Activated CD4-positive, alpha-beta T cell treated with anti-CD3 and anti-CD28 coated beads, Interleukin-10, Interleukin-2, amounts not matched to agents 100 ng/mL and 50 ng/mL, durations not matched to agents 16 hours and 8 hours (primary cell): ENCODE results near the gene CCDC47.
"Not testable (repeated sequence)": the region's sequence is repeated elsewhere in the genome, so short reads cannot be mapped to it uniquely, and the experiment has no call there.

Experiments
- DNase-seq: peaks from one replicate; pipeline ENCODE4 v3.0.0-alpha.2; 2020

Gene CCDC47, protein sequence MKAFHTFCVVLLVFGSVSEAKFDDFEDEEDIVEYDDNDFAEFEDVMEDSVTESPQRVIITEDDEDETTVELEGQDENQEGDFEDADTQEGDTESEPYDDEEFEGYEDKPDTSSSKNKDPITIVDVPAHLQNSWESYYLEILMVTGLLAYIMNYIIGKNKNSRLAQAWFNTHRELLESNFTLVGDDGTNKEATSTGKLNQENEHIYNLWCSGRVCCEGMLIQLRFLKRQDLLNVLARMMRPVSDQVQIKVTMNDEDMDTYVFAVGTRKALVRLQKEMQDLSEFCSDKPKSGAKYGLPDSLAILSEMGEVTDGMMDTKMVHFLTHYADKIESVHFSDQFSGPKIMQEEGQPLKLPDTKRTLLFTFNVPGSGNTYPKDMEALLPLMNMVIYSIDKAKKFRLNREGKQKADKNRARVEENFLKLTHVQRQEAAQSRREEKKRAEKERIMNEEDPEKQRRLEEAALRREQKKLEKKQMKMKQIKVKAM

DNA sequence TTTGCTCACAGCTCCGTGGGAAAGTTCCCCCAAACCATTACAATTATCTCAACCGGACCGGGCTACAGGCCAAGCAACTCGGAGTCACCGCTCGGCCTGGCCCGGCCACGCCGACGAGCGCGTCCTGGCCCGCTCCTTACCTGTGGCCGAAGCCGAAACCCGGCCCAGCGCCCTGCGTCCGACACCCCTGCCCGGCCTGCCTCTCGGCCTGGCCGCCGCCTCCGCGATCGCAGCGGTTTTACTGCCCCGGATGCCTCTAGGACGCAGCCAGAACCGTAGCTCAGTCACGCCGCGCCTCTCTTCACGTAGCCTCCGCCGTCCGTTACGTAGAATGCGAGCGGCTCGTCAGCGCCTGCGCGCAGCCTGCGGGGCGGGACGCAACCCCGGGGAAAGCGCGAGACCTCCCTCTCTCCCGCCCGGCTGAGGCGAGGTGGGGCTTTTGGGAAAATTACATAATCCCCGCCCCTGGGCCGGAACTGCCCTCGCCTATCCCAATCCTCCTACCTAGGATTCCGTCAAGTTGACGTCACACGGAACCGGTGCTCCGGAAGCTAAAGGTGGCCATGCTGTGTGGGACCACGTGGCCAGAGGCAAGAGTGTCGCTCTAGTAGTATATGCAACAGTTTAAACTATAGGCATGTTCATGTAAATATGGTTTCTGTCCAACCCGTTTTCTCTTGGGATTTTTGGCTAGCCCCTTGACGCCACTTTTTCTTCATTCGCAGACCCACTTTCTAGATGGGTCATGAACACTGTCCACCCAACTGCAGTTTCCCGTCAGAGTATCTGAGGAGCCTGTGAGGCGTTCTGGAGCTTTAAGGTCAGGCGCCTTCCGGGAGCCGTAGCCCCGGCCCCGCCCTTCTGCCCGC, at the start of gene CCDC47:
CCDC47 (minus strand) TSS at position 326 of the 869 bp plus-strand sequence. CDS start 7,422 bp downstream, outside the sequence.
- DNase-seq: peak; percentile 99

DNA sequence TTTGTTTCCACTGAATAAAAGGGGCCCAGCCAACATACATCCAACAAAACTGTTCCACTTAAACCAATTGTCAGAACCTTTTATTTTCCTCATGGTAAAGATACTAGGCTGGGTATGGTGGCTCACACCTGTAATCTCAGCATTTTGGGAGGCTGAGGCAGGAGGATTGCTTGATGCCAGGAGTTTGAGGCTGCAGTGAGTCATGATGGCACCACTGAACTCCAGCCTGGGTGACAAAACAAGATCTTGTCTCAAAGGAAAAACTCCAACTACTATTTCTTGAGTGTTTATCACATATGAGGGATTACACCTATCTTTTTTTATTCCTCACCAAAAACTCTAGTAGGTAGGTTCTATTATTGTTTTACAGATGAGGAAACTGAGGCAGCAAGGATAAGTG, 49.1 kb upstream of the CCDC47 start:
- DNase-seq: no peak

GRCh38 chr17:63821804-63822203, 48.4 kb upstream of the CCDC47 start:
- no peak for DNase-seq

DNA sequence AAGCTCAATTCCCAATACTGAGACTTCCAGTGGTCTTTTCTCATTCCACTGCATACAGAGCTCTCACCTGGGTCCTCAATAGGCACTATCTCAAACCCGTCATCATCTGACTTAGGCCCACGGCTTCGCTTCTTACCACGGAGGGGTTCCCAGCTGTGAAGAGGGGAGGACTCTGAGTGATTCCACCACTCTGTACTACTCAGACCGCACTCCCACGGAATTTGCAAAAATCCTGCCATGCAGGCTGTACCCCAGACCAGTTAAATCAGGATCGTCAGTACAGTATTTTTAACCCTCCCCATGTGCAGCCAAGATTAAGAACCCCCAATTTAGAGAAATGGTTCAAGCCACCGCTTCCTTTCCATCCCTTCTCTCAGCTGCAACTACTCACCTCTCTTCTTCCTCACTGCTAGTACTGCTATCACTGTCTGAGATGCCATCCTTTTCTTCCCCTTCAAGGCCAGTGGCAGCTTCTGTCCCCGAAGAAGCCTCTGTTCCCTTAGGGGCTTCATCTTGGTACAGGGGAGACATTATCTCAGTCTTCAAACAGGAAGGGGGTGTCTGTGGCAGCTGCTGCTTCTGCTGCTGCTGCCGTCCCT, 47.7 kb upstream of the CCDC47 start:
- DNase-seq: no peak

GRCh38 chr17:63819585-63820537, 46.5 kb upstream of the CCDC47 start:
- no peak for DNase-seq

- no peak for DNase-seq
These were observed 45.7 kb upstream of the CCDC47 start for GRCh38 chr17:63819131-63819530.

GRCh38 chr17:63817736-63818385, 44.5 kb upstream of the CCDC47 start:
- DNase-seq: no peak

DNA sequence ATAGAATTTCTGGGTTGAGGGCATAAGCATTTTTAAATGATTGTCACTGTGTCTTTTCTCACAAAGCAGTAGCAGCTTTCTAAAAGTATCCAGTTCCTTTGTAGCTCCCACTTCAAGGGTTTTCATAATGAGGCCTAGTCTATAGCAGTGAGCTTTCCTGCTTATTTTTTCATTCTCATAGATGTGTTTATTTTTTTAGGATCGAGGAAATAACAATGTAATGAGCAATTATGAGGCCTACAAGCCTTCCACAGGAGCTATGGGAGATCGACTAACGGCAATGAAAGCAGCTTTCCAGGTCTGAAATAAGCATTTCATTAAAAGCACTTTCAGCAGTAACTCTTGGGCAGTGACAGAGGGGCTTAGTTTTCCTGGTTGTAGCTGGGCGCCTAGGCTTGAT, 43.3 kb upstream of the CCDC47 start:
- DNase-seq: no peak

GRCh38 chr17:63816123-63816522, 42.7 kb upstream of the CCDC47 start:
- DNase-seq: no peak

- no peak for DNase-seq
These were observed 36.6 kb upstream of the CCDC47 start for GRCh38 chr17:63809970-63810369.

DNA sequence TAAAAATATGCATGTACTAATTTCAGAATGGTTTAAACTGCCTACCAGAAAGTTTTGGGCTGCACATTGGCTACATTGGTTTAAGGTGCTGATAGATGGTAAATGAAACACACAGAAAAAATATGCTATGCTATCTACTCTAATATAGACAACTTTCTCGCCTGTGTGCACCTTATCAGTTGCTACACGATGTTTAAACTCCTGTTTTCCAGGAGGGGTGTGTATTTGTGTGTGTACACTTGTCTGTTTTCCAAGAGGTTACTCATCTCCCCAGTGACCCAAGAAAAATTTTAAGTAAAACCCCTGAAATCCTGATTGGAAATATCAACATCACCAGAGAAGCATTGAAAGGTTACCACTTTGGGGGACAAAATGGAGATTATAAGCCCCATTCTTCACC, 32.2 kb upstream of the CCDC47 start:
- no peak for DNase-seq

DNA sequence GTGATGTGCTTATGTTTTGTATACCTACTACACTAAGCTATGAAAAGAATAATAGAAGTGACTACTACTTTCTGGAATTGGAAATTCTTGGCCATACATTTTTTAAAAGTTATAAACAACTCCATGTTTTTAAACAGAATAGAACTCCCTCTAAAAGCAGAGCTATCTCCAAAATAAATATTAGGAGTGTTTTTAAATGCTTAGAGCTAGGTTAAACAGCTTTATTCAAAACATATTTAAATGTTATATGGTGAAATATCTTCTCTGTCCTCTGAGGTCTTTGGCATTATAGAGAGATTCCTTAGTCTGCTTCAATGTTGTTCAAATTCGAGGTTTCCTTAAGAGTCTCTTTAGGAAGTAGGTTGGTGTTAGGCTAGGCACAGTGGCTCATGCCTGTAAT, 30.9 kb upstream of the CCDC47 start:
- no peak for DNase-seq

- no peak for DNase-seq
These were observed 27.4 kb upstream of the CCDC47 start for GRCh38 chr17:63800783-63801182.

DNA sequence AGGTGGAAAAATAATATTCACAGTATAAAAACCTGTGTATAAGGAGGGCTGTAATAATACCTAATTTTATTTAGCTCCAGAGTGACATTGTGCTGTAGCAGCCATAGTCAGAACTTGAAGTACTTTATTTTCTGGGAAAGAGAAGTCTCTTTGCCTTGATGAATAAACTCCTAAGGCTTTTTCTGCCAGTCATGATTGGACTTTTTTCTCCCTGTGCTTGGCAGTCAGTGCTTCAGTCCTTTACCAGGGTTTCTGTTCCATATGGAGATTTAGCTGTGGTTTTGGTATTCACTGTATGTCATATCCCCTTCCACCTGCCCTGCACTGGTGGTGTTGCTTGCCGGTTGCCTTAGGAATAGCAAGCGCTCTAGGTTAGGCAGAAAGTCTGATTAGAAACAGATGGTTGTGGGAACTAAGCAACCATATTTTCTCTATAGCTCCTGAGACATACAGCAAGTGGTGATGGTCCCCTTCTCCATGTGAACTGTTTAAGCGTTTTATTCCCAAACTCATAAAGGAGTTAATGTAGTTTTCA, 25.2 kb upstream of the CCDC47 start:
- no peak for DNase-seq

GRCh38 chr17:63796375-63796774, 23.0 kb upstream of the CCDC47 start:
- not testable (repeated sequence) for DNase-seq

GRCh38 chr17:63792055-63792729, 18.8 kb upstream of the CCDC47 start:
- no peak for DNase-seq

GRCh38 chr17:63790057-63790456, 16.7 kb upstream of the CCDC47 start:
- no peak for DNase-seq

- no peak for DNase-seq
These were observed 13.7 kb upstream of the CCDC47 start for GRCh38 chr17:63786971-63787711.

DNA sequence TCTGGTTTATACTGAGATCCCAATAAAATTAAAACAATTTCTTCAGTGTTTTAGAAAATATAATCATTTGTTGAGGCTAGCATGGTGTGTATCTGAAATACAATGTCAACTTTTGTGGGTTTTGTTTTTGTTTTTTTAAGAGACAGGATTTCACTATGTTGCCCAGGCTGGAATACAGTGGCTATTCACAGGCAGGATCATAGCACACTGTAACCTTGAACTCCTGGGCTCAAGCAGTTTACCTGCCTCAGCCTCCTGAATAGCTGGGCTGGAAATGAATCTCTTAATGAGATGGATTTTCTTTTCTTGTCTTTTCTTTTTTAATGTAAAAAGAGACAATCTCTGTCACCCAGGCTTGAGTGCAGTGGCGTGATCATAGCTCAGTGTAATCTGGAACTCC, 12.7 kb upstream of the CCDC47 start:
- DNase-seq: no peak

DNA sequence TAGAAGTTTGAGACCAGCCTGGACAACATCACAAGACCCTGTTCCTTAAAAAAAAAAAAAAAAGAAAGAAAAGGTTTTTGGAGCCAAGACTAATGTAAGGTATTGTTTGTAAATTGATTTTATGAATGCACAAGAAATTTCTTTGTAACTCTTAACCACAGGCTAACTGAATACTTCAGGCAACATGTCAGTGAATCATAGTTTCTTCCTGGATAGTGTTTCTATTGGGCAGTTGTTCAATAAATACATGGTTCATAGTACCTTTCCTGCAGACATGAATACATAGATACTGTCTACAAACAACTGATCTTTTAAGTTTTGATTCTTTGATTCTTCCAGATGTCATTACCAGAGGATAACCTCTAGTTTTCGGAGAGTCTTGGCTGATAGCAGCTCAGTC, 12.2 kb upstream of the CCDC47 start:
- DNase-seq: no peak
